ENCODE results near the gene RALGDS. TPM values are rescaled to one million over a fixed set of nuclear protein-coding genes. Genes with fewer than 3 reads are reported as not detected.

The RALGDS gene
- total RNA-seq, 1 experiment from 2014 or later, result 25.8 TPM

DNA sequence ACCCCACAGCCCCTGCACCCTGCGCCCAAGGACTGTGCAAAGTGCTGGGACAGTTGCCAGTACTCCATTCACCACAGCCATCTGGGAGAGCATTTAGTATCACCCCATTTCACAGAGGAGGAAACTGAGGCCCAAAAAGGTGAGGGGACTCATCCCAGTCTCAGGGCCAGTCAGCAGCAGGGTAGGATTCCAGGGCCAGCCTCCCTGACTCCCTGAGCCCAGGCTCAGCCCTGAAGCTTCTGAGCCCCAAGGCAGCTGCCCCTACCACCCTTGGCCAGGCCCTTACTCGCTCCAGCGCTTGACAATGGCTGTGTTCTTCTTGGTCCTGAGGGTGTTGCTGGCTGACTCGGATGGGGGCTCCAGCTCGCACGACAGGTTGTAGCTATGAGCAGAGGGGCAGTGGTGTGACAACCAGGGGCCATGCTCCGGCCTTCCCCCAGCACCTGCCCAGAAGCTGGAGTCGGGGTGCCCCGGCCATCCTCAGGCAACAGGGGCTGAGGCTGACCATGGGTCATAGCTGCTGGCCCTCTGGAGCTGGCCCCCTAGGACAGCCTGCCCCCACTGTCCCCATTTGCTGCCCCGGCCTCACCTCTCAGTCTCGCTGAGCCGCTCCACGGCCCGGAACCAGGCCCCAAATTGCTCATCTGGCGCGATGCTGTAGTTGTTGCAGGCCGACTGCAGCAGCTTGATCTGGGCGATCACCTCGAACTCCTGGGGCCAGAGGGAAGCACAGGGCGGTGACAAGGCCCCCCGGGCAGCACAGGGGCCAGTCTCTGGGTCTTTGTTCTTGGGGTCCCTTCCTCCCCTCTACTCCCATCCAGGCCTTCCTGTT, 18.6 kb downstream of the RALGDS start:
- no peaks in the 10 kb centered on the region for H3K9me3 ChIP-seq (ENCODE audit: control insufficient read depth, insufficient read depth, low read depth, low read length)
- in situ Hi-C loops (cut with HindIII; ENCODE audit: low pct_unique_long_range_greater_than_20kb, low sequenced_read_pairs) (no loop called here), intact Hi-C loops (cut with micrococcal nuclease; ENCODE audit: unreplicated experiment) (loop anchor here (2.0 kb wide), 1 partner anchor 44 kb away; no protein-coding TSS in a partner anchor)
- no peak for ATAC-seq
- no TSS peak for BruUV-seq (replicated peaks)
- DNase-seq (ENCODE audit: low read depth, low spot score), result no peak
- no peaks in the 10 kb centered on the region for H3K4me1 ChIP-seq (ENCODE audit: control insufficient read depth, insufficient read depth, low read length)
- TF ChIP-seq TCF7L2 (IDR thresholded peaks at IDR 0.05; ENCODE audit: low read depth, low read length) (no peak), POLR2AphosphoS5 (IDR thresholded peaks at IDR 0.05; ENCODE audit: low read depth, low read length) (no peak), REST (IDR thresholded peaks at IDR 0.05; ENCODE audit: insufficient read depth in 1 of 2, low read depth in 2 of 2, low read length in 1 of 2) (no peak)
- H3K36me3 ChIP-seq (ENCODE audit: control insufficient read depth, insufficient read depth, low read length), result no peaks in the 10 kb centered on the region
- H3K27ac ChIP-seq (ENCODE audit: low read length), result no peak overlapping the region
- H3K27me3 ChIP-seq (ENCODE audit: control insufficient read depth, insufficient read depth, low read length), result no peaks in the 10 kb centered on the region
- POLR2A ChIA-PET, result no interaction called here
- CTCF ChIA-PET, result interaction anchor here (1.5 kb wide), 1 partner anchor 78 kb away, joined by 3 read pairs; no protein-coding TSS in a partner anchor
- no peak overlapping the region for H3K4me3 ChIP-seq (ENCODE audit: low read depth in 2 of 2, low read length in 2 of 2)

GRCh38 chr9:133101356-133102189, 19.5 kb downstream of the RALGDS start:
- POLR2A ChIA-PET, result no interaction called here
- CTCF ChIA-PET, result interaction anchor here (1.5 kb wide), 1 partner anchor 77 kb away, joined by 3 read pairs; no protein-coding TSS in a partner anchor
- ATAC-seq (no peak), DNase-seq (ENCODE audit: low read depth, low spot score) (no peak)
- H3K9me3 ChIP-seq (ENCODE audit: control insufficient read depth, insufficient read depth, low read depth, low read length), result no peaks in the 10 kb centered on the region; the same call in 1 of the 2 replicates
- in situ Hi-C loops (cut with HindIII; ENCODE audit: low pct_unique_long_range_greater_than_20kb, low sequenced_read_pairs), result no loop called here
- no peaks in the 10 kb centered on the region for H3K4me1 ChIP-seq (ENCODE audit: control insufficient read depth, insufficient read depth, low read length)
- no peak overlapping the region for H3K4me3 ChIP-seq (ENCODE audit: low read depth in 2 of 2, low read length in 2 of 2)
- H3K27me3 ChIP-seq (ENCODE audit: control insufficient read depth, insufficient read depth, low read length), result no peaks in the 10 kb centered on the region
- no TSS peak for BruUV-seq (replicated peaks)
- TF ChIP-seq TCF7L2 (IDR thresholded peaks at IDR 0.05; ENCODE audit: low read depth, low read length) (no peak), SIN3A (IDR thresholded peaks at IDR 0.05; ENCODE audit: borderline replicate concordance, insufficient read depth, low read depth, low read length) (no peak), REST (IDR thresholded peaks at IDR 0.05; ENCODE audit: insufficient read depth in 1 of 2, low read depth in 2 of 2, low read length in 1 of 2) (no peak), POLR2AphosphoS5 (IDR thresholded peaks at IDR 0.05; ENCODE audit: low read depth, low read length) (no peak)
- TF ChIP-seq, protein P1, sequence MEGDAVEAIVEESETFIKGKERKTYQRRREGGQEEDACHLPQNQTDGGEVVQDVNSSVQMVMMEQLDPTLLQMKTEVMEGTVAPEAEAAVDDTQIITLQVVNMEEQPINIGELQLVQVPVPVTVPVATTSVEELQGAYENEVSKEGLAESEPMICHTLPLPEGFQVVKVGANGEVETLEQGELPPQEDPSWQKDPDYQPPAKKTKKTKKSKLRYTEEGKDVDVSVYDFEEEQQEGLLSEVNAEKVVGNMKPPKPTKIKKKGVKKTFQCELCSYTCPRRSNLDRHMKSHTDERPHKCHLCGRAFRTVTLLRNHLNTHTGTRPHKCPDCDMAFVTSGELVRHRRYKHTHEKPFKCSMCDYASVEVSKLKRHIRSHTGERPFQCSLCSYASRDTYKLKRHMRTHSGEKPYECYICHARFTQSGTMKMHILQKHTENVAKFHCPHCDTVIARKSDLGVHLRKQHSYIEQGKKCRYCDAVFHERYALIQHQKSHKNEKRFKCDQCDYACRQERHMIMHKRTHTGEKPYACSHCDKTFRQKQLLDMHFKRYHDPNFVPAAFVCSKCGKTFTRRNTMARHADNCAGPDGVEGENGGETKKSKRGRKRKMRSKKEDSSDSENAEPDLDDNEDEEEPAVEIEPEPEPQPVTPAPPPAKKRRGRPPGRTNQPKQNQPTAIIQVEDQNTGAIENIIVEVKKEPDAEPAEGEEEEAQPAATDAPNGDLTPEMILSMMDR (IDR thresholded peaks at IDR 0.05), result no peak
- intact Hi-C loops (cut with micrococcal nuclease; ENCODE audit: unreplicated experiment), result loop anchor here (2.0 kb wide), 1 partner anchor 45 kb away; no protein-coding TSS in a partner anchor
- no peak overlapping the region for H3K27ac ChIP-seq (ENCODE audit: low read length)
- H3K36me3 ChIP-seq (ENCODE audit: control insufficient read depth, insufficient read depth, low read length), result no peaks in the 10 kb centered on the region
